PC-9 (cell line): ENCODE data around the gene RIC3. TPM values are rescaled to one million over a fixed set of nuclear protein-coding genes. Genes with fewer than 3 reads are reported as not detected.

Source experiments
- BruUV-seq: library from RNA; stranded (reverse); fragments of 400-500 nt; replicated peaks from 2 replicates; lab custom pipeline; 2021; lab: Mats Ljungman, UMichigan
- CTCF ChIA-PET: fragments of 300-600 bp; sonication (Branson Sonifier 250); formaldehyde crosslinking; loops from one replicate; lab custom pipeline; 2022; ENCODE audit warnings: antibody characterized with exemption; lab: Charles Lee
- POLR2A ChIA-PET: fragments of 300-600 bp; sonication (Branson Sonifier 250); formaldehyde crosslinking; loops from one replicate; lab custom pipeline; 2022; ENCODE audit warnings: antibody characterized with exemption; ENCODE audit not compliant: unreplicated experiment; lab: Charles Lee
- DNase-seq, 2 experiments: peaks; one replicate each; pipeline versions ENCODE4 v3.0.0 to v3.0.0-alpha.2; 2015 to 2022; ENCODE audit warnings: mixed read lengths in 1 of 2
- H2AFZ ChIP-seq: fragments of 200-600 bp; sonication (generic); 2 replicates; pipeline ENCODE4 v1.8.1; 2017; ENCODE audit warnings: antibody characterized with exemption
- H3F3A ChIP-seq: fragments of 200-600 bp; sonication (generic); 2 replicates; pipeline ENCODE4 v1.8.1; 2017; ENCODE audit warnings: antibody characterized with exemption, mild to moderate bottlenecking, low read depth; ENCODE audit not compliant: insufficient read depth
- H3K27ac ChIP-seq: fragments of 200-600 bp; sonication (generic); 2 replicates; pipeline ENCODE4 v1.6.1; 2016; ENCODE audit warnings: mixed run types
- H3K27me3 ChIP-seq: fragments of 200-600 bp; sonication (generic); 2 replicates; pipeline ENCODE4 v1.6.1; 2016; ENCODE audit warnings: low read depth, mixed run types; ENCODE audit not compliant: insufficient read depth
- H3K36me3 ChIP-seq: fragments of 200-600 bp; sonication (generic); 2 replicates; pipeline ENCODE4 v1.6.1; 2016; ENCODE audit warnings: low read depth, mixed run types
- H3K4me1 ChIP-seq: fragments of 200-600 bp; sonication (generic); replicated peaks from 2 replicates; pipeline ENCODE4 v1.6.1; 2016; ENCODE audit warnings: mixed run types; ENCODE audit not compliant: insufficient read depth
- H3K4me2 ChIP-seq: fragments of 200-600 bp; sonication (generic); 2 replicates; pipeline ENCODE4 v1.6.1; 2017; ENCODE audit warnings: mixed run types
- H3K4me3 ChIP-seq: fragments of 200-600 bp; sonication (generic); 2 replicates; pipeline ENCODE4 v1.6.1; 2016; ENCODE audit warnings: mixed run types
- H3K79me2 ChIP-seq: fragments of 200-600 bp; sonication (generic); 2 replicates; pipeline ENCODE4 v1.6.1; 2017; ENCODE audit warnings: low read depth, mixed run types
- H3K9me2 ChIP-seq: fragments of 200-600 bp; sonication (generic); 2 replicates; pipeline ENCODE4 v1.8.1; 2017; ENCODE audit warnings: mild to moderate bottlenecking; ENCODE audit not compliant: insufficient read depth
- H3K9me3 ChIP-seq: fragments of 200-600 bp; sonication (generic); 2 replicates; pipeline ENCODE4 v1.8.1; 2016; ENCODE audit warnings: low read depth; ENCODE audit not compliant: insufficient read depth
- H4K20me1 ChIP-seq: fragments of 200-600 bp; sonication (generic); 2 replicates; pipeline ENCODE4 v1.8.1; 2017; ENCODE audit not compliant: insufficient read depth
- EZH2 ChIP-seq: fragments of 200-600 bp; sonication (generic); IDR thresholded peaks from 2 replicates; pipeline ENCODE4 v1.8.0; 2017; ENCODE audit warnings: antibody characterized with exemption, low read depth
- intact Hi-C: fragments of 100-400 bp; cut with micrococcal nuclease; formaldehyde crosslinking; loops from one replicate; pipeline ENCODE4 v1.10.0; 2022; ENCODE audit not compliant: unreplicated experiment
- total RNA-seq: library from RNA; stranded (reverse); gene quantifications from 2 replicates; pipeline ENCODE4 v1.2.3, GENCODE V29; 2021
- TF ChIP-seq, protein P1 (sequence below): fragments of 200-600 bp; sonication (generic); conservative IDR thresholded peaks from 2 replicates; pipeline ENCODE4 v1.6.1; 2017; ENCODE audit warnings: mixed run types, antibody characterized with exemption, mild to moderate bottlenecking, moderate library complexity

RIC3 gene
- total RNA-seq, 1 experiment from 2014 or later: not detected

DNA sequence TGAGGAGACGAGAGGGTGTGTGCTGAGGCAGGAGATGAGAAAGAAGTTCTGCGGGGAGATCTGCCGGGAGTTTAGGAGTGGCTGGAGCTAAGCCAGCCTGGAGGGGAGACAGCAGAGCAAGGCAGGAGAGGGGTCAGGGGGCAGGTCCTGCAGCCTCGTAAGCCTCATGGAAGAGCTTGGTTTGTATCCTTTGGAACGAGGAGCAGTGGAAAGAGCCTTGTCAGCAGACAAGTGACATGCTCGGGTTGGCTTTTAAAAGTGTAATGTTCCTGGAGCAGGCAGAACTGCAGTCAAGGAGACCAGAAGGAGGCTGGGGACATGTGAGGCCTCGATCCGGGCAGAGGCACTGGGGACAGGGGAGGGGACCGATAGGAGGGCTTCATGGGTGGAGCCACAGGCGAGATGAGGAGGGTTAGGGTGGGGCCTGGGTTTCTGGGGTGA lies 109.2 kb downstream of the RIC3 start:
- POLR2A ChIA-PET: no interaction called here
- TF ChIP-seq, protein P1, sequence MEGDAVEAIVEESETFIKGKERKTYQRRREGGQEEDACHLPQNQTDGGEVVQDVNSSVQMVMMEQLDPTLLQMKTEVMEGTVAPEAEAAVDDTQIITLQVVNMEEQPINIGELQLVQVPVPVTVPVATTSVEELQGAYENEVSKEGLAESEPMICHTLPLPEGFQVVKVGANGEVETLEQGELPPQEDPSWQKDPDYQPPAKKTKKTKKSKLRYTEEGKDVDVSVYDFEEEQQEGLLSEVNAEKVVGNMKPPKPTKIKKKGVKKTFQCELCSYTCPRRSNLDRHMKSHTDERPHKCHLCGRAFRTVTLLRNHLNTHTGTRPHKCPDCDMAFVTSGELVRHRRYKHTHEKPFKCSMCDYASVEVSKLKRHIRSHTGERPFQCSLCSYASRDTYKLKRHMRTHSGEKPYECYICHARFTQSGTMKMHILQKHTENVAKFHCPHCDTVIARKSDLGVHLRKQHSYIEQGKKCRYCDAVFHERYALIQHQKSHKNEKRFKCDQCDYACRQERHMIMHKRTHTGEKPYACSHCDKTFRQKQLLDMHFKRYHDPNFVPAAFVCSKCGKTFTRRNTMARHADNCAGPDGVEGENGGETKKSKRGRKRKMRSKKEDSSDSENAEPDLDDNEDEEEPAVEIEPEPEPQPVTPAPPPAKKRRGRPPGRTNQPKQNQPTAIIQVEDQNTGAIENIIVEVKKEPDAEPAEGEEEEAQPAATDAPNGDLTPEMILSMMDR: no peak
- TF ChIP-seq EZH2: no peak
- H3K4me2 ChIP-seq: no peak overlapping the region
- DNase-seq: no peak
- no peak overlapping the region for H3K4me3 ChIP-seq
- BruUV-seq: no TSS peak
- H3F3A ChIP-seq: no peaks in the 10 kb centered on the region
- no peaks in the 10 kb centered on the region for H4K20me1 ChIP-seq
- H2AFZ ChIP-seq: no peak overlapping the region
- H3K27ac ChIP-seq: no peak overlapping the region
- CTCF ChIA-PET: no interaction called here
- no peaks in the 10 kb centered on the region for H3K36me3 ChIP-seq
- no peaks in the 10 kb centered on the region for H3K9me2 ChIP-seq
- intact Hi-C loops: no loop called here
- no peaks in the 10 kb centered on the region for H3K79me2 ChIP-seq
- no peaks in the 10 kb centered on the region for H3K4me1 ChIP-seq
- no peaks in the 10 kb centered on the region for H3K27me3 ChIP-seq
- H3K9me3 ChIP-seq: no peaks in the 10 kb centered on the region

DNA sequence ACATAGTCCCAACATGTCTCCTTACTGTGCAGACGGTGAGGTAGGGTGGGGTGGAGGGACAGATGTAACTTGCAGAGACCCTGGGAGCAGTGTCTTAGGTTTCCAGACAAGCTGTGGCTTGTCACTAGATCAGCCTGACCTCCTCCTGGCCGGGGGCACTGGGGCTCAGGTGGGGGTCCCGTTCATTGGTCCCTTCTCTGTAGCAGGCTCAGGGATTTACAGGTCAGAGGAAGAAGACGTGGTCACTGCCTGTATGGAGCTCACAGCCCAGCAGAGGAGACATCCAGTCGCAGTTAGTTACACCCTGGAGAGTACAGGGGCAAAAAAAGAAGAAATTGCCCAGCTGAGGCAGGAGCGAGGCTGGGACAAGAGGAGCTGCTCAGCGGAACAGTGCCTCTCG lies 109.8 kb downstream of the RIC3 start:
- no peaks in the 10 kb centered on the region for H3K79me2 ChIP-seq
- H3K9me2 ChIP-seq: no peaks in the 10 kb centered on the region
- no peaks in the 10 kb centered on the region for H3F3A ChIP-seq
- intact Hi-C loops: no loop called here
- H2AFZ ChIP-seq: no peak overlapping the region
- no peak overlapping the region for H3K4me3 ChIP-seq
- H3K4me1 ChIP-seq: no peaks in the 10 kb centered on the region
- TF ChIP-seq, protein P1: no peak
- TF ChIP-seq EZH2: no peak
- no peak for DNase-seq
- CTCF ChIA-PET: interaction anchor here (0.6 kb wide), 2 partner anchors 17 to 37 kb away, joined by 3 read pairs; no protein-coding TSS in a partner anchor
- H3K27ac ChIP-seq: no peak overlapping the region
- BruUV-seq: no TSS peak
- H3K9me3 ChIP-seq: no peaks in the 10 kb centered on the region
- POLR2A ChIA-PET: no interaction called here
- no peaks in the 10 kb centered on the region for H4K20me1 ChIP-seq
- H3K36me3 ChIP-seq: no peaks in the 10 kb centered on the region
- no peaks in the 10 kb centered on the region for H3K27me3 ChIP-seq
- H3K4me2 ChIP-seq: no peak overlapping the region

DNA sequence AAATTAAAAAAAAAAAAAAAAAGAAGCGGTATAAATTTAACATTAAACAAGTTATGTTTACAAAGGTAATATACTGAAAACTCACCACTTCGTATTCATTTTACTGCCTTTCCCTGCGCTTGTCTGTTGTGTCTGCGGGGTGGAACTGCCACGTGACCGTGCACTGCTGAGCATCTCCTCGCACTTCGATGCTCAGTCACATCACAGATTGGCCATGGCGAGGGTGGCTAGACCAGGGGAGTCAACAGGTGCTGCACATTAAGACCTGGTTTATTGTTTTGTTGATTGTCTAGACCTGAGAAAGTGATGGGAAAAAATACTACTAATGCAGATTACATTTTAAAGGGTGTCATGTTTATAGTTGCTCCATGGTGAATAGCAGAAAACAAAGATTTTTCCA lies 110.6 kb downstream of the RIC3 start:
- TF ChIP-seq, protein P1: no peak
- TF ChIP-seq EZH2: no peak
- H3K36me3 ChIP-seq: no peaks in the 10 kb centered on the region
- intact Hi-C loops: no loop called here
- no peaks in the 10 kb centered on the region for H3K27me3 ChIP-seq
- DNase-seq: no peak
- no peak overlapping the region for H3K4me3 ChIP-seq
- no peaks in the 10 kb centered on the region for H3K4me1 ChIP-seq
- H3K9me3 ChIP-seq: no peaks in the 10 kb centered on the region
- H3K79me2 ChIP-seq: no peaks in the 10 kb centered on the region
- ChIA-PET POLR2A (no interaction called here), CTCF (no interaction called here)
- no peak overlapping the region for H2AFZ ChIP-seq
- H3F3A ChIP-seq: no peaks in the 10 kb centered on the region
- H3K9me2 ChIP-seq: no peaks in the 10 kb centered on the region
- H3K27ac ChIP-seq: no peak overlapping the region
- no peak overlapping the region for H3K4me2 ChIP-seq
- BruUV-seq: no TSS peak
- H4K20me1 ChIP-seq: no peaks in the 10 kb centered on the region
